Adrenal gland (tissue), 5 donors: ENCODE measurements around the gene NAA10.

Experiments used
- CTCF ChIP-seq, 6 experiments: fragments of 450-650 bp in 4 of 6; fragments of 200-600 bp in 2 of 6; sonication (generic) in 1 of 6; IDR thresholded peaks; 1 replicate in 5 of 6; 2 replicates in 1 of 6; pipeline versions ENCODE4 v1.5.1 to v1.8.0; 2016 to 2021; ENCODE audit warnings: antibody characterized with exemption in 6 of 6, mild to moderate bottlenecking in 2 of 6, moderate library complexity in 1 of 6
- POLR2A ChIP-seq, 2 donors: fragments of 450-650 bp; IDR thresholded peaks; one replicate each; pipeline ENCODE4 v1.6.1; 2017; ENCODE audit warnings: antibody characterized with exemption in 2 of 2, mild to moderate bottlenecking in 2 of 2, moderate library complexity in 1 of 2
- donor health status: DM: no; HTN: no; CAD: no.

- TF ChIP-seq CTCF (IDR thresholded peaks at IDR 0.05): peak in 1 of 6 experiments; percentile 0
- TF ChIP-seq POLR2A (IDR thresholded peaks at IDR 0.05): no peak
Observed at GRCh38 chrX:153925739-153926551, 8.9 kb downstream of the NAA10 start, which contains the start of gene ARHGAP4.
